GM19238 (cell line): Measurements from ENCODE around the gene CNTN4.

Experiments
- DNase-seq: peaks from one replicate; pipeline ENCODE4 v3.0.0; 2011; ENCODE audit warnings: low spot score; ENCODE audit not compliant: insufficient read length

Gene CNTN4

DNA sequence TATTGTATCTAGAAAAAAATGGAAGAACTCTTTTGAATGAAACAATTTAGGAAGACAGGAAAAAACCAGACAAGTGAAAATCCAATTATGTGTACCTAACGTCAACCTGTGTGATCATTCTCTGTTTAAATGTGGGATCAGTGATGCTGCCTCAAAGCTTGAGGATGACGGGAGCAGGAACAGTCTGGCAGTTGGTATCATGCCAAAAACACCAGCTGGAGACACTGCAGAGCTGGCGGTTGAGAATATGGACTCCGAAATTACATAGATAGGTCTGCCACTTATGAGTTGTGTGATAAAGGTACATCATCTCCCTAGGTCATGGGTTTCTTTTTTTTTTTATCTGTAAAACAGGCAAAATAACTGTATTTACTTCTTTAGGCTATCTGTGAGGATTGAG, 480.5 kb downstream of the CNTN4 start:
- DNase-seq = no peak

DNA sequence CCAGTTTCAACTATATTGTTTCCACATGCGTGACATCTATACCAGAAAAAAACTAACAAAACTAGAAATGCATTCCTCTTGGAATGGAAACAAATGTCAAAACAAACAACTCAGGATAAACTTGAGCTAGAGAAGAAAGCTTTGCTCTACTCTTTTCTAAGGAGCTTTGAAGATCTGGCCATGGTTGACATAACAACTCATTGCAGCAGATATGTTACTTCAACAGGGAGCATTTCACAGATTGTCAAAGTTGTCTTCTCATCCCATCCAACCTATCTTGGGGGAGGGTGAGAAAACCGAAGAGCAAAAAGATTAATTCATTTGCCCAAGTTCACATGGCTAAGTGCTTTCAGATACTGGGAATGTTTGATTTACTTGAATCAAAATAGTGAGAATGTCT, 484.4 kb downstream of the CNTN4 start:
- DNase-seq = no peak

DNA sequence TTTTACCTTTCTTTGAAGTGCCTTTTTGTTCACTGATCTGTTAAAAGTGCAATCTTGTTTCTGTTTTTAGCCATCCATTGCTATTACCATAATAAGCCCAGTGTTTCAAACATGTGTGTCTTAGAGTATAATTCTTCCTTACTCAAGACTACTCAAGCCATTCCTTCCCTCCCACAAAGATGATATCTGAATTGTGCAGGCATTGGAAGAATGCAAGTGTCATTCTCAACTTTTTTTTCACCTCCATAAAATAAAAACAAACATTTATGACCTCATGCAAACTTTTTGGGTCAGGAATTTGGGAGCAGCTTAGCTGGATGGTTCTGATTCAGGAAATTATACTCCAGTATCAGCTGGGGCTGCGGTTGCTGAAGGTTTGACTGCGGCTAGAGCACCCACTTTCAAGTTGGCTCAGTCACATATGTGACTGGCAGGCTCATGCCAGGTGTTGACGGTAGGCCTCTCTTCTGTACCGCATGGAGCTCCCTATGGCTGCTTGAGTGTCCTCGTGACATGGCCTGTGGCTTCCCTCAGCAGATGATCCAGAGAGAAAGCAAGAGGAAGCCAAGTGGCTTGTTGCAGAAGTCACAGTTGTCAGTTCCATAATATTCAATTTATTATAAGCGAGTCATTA, 490.8 kb downstream of the CNTN4 start:
- DNase-seq = no peak

DNA sequence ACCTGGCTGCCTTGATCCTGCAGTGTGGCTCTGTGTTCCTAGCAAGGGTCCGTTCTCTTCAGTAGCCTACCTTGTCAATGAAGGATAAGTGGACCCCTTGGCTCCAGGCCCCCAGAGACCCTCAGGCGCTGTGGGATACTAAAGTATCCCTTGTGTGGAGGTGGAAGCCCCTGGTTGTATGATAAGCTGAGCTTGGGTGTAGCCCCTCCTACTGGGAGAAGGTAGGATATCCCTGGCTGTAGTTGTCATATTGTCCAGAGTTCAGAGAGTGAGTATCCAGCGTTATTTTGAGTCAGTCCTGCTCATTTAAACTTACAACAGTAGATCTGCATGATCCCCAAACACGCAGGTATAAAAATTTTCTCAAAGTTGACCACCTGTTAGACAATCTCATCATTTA, 496.8 kb downstream of the CNTN4 start:
- no peak for DNase-seq

DNA sequence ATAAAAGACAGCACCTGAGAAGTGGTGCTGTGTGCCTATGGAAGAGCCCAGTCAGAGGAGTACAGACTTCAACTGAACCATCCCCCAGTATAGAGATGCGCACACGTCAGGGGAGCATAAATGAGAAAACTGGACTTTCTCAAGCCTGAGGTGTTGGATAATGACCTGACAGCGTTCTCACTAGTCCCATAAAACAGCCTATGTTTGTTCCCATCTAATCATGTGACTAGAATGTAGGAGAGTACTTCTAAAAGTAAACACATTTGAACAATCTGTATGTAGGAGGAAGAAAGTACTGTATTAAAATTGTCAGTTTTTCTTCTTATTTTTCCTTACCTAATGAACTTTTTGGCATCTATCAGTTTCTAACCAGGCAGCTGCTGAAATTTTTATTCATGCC, 498.9 kb downstream of the CNTN4 start:
- no peak for DNase-seq

DNA sequence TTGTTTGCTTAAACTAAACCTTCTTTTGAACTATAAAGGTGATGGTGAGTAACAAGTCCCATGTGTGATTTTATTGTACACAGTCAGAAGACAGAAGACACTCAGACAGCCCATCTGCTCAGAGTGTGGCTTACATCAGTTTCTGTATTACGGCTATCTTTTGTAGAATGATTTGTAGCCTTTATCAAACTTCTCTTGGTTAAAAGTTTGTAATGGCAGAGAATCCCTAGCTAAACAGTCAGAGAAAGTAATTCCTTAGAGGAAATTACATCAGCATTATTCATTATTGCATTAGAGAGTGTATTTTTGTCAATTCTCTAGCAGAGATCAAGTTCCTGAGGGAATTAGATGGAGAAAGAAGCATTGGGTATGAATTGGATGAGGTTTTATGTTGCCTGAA, 500.8 kb downstream of the CNTN4 start:
- no peak for DNase-seq

DNA sequence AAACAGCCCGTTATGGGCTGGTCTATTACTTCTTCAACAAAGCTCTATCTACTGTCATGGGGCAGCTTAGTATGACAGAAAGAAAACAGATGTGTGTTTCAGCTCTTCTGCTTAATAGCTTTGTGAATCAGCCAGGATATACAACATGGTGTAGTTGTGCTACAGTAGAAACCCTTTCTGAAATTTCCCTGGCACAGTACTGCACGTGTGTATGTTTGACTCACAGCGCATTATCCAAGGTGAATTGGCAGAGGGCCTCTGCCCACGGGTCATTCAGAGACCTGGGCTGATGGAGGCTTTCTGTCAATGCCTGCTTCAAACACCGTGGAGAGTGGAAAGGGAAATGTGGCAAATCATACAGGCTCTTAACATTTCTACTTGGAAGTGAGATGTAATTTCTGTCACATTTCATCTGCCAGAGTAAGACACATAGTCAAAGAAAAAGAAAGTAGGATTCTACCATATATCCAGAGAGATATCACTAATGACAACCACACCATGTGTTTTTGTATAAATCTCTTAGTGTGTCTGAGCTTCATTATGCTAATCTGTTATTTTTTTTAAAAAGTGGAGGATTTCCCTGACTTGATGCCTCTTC, 505.1 kb downstream of the CNTN4 start:
- DNase-seq = no peak

DNA sequence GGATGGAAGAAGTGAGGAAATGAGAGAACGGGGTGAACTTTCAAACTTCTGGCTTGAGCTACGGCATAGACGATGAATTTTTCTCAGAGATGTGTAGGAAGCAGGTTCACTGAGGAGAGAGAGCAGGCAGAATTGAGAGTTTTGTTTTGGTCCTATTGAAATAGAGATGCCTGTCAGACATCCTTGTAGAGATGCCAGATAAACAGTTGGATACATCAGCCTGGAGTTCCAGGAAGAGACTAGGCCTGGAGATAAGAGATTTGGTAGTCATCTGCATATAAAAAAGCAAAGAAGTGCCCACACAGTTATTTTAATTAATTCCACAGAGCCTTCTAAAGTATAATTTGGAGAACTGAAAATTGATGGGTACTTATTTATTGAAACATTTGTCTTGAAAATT, 515.9 kb downstream of the CNTN4 start:
- DNase-seq = no peak

DNA sequence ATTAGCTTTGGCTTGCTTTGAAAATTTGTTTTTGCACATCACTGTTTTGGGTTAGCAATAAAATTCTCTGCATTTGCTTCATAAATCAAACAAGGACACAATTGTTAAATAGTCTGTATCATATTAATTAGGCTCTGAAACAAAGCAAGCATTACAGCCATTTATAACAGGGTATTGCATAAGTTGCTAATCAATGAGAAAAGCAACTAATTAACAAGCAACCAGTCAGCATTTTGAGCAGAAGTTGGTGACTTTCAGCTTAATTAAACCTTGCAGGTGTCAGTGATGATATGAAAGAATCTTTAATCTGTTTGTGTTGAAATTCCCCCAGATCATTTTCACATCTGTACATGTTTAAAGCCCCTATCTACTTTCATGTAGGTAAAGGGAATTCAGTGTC, 516.4 kb downstream of the CNTN4 start:
- no peak for DNase-seq

DNA sequence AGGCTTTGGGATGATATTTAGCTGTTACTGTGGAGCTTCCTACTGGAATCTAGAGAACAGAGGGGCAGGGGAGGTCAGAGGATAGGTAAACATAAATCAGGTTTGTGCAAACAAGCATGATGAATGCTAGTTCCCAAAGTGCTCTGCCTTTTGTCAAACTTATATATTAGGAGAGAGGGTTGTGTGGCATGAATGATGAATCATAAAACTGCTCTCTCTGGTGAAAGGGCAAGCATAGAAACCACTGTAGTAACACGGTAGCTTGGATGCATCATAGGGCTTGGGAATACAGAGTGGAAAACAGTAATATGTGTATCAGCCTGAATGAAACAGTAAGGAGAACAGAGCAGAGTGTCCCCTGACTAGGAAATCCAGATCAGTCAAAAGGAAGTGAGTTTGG, 524.8 kb downstream of the CNTN4 start:
- DNase-seq = no peak

DNA sequence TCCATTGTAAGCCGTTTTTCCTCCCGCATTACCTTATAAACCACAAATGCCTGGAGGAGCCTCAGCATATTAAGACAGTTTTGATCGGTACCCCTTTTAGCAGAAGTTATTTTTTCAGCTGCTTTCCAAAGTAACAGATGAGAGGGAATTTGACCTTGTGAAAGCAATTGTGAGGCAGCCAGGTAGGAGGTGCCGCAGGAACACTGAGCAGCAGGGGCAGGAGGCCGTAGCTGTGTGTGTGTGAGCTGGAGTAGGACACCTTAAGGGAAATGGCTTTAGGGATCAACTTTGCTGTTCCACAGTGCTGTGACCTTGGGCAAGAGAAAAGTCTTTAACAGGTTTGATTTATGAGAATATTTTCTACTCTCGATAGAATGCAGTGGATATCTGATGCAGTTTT, 529.5 kb downstream of the CNTN4 start:
- DNase-seq = no peak

DNA sequence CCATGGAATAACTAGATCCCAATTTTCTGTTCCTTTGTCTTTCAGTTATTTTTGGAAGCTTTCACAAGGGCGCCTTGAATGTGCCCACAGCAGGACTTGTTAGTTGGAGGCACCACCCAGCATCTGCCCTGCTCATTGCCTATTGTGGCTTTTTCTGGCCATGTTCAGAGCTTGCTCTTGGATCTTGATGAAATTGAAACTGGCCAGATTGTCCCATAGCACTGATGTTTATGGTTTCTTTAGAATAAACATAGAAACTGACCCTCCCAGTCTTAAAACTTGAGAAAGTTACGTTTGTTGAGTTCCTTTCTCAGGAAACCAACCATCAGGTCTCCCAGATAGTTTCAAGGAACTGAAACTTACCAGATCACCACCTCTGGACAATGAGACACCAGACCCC, 536.8 kb downstream of the CNTN4 start:
- DNase-seq = no peak

DNA sequence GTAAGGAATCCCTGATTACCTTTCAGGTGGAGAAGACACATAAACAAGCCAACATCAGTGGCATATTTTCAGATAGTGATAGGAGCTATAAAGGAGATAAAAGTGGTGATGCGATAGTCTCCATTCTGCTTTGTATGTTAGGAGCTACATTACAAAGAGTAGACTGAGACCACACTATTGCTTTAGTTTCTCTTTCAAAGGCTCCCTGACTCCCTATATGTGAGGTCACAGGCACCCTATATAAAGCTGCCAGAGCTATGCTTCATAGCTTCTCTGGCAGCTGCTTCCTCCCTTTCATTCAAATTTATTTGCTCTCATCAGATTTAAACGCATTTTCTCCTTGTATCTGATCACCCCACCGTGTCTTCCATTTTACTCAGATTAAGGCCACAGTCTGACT, 544.9 kb downstream of the CNTN4 start:
- DNase-seq = no peak

DNA sequence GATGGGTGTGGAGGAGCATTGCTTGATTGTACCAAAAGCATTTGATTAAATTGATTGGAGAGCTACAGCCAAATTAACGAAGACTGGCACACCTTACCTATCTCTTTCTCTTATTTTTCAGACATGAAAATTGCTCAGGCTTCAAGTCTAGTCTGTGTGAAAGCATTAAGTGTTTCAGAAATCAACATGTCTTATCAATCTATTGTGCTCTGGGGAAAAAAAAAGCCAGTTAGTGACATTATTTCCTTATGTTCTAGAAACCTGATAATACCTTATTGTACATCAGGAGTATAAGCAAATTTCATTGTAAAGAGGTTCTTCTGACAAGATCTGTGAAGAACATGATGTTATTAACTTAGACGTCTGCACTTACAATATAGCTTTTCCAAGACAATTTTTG, 546.3 kb downstream of the CNTN4 start:
- no peak for DNase-seq

DNA sequence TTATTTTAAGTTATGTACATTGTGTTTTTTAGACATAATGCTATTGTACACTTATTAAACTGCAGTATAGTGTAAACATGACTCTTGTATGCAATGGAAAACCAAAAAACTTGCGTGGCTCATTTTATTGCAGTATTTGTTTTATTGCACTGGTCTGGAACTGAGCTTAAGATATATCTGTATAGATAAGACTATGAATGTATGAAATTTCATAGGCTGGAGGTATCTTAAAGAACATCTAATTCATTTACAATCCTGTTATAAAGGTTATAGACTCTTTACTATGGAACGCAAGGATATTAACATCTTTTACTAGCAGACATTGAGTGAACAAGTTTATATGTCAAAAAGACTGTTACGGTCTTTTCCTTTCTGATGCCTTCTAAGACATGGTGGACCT, 552.1 kb downstream of the CNTN4 start:
- DNase-seq = no peak

DNA sequence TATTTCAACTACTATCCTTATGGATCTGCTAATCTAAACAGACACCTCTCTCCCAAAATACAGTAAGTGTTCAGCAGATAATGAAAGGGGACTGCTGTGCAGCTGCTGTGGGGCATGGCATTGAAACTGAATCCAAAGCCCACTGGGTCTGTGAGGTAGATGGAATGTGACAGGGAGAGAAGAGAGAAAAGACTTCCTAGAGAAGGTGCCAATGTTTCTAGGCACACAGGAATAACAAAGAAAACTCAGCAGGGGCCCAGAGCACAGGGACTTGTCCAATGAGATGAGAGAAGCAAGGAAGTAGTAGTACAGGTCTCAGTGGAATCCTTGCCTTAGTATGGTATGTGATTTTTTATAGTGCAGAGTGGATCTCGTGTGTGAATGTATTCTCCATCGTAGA, 553.7 kb downstream of the CNTN4 start:
- DNase-seq = no peak

DNA sequence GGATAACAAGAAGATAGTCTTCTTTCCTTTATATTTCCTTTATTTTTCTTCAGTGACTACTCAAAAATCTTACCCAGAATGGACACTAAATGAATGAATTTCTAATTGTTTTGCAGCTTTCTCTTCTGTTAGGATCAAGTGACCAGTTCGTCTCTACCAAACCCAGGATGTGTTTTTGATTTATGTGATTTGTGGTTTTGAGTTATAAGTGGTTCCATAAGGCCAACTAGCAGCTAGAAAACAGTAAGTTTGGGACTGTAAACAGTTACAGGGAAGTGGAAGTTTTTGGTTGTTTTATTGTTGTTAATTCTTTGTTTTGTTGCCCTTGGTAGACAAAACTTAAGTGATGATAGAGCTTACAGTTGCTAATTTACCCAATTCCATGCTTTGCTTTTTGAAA, 555.0 kb downstream of the CNTN4 start:
- DNase-seq = no peak

DNA sequence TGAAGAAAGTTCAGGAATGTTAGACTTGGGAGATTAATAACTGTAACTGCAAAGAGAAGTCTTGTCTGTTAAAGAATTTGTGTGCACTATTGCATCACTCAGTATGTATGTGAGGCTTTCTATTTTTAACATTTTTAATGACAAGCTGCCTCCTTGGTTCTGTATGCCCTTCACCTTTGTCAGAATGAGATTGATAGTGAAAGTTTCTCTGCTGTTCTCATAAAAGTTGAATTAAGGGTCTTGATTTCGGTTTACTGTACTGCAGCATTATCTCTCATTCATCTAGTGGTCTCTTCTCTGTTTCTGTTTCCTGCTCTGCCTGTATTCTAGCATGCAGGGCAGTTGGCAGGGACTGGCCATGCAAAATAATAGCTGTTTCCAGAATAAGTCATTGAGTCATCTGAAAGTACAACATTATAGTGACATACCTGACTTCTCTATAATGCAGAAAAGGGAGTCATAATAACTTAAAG, 556.6 kb downstream of the CNTN4 start:
- DNase-seq = no peak

DNA sequence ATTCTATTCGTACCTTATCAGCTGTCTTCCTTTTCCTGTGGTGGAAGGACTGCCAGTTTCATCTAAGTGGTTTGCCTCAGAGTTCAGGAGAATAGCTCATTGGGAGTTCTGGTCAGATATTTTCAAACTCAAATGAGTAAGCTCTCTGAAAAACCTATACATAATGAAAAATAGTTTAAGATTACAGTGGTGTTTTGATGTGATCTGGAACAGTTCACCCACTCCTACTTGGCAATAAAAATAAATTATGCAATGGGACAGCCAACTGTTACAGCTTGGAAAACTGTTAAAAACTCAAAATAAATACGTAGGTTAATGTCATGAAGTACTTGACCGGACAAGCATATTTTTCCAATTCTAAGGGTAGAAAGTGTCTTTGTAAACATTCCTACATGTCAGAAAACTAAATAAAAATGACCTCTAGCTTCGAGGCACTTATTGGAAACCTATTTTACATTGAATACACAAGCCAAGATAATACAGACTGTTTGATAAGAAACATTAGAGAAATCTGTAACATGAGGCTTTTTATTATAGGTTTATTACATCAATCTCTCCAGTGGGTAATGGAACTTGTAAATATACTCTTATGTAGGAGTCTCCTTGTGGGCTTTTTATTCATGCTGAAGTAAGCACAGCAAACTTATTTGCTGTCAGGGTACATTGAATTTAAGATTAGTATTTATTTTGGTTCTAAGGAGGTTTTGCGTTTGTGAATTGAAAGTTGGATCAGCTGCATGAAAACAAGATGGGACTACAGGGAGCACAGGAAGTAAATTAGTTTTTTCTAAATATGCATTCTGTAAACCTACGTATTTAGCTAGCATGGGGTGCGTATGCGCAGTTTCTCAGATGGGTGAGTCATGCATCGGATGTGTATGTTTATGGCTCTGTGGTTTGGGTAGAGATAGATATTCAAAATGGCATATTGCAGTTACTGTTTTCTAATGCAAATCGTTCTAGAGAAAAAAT, 558.4 kb downstream of the CNTN4 start:
- DNase-seq = no peak

DNA sequence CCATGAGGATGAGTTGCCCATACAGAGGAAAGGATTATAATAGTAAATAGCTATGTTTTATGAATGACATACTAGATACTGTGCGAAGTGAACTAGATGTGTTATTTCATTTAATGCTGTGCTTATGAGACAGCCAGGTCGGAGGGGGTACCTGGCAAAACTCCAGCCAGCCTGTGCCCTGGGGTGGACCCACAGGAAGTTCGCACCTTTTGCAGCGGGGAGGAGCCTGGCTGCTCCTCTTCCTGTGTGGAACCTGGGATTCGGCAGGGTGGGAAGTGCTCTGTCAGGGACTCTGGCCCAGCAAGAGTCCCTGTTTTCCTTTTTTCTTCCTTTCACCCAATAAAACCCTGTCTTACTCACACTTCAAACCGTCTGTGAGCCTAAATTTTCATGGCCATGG, 559.3 kb downstream of the CNTN4 start:
- DNase-seq = no peak

DNA sequence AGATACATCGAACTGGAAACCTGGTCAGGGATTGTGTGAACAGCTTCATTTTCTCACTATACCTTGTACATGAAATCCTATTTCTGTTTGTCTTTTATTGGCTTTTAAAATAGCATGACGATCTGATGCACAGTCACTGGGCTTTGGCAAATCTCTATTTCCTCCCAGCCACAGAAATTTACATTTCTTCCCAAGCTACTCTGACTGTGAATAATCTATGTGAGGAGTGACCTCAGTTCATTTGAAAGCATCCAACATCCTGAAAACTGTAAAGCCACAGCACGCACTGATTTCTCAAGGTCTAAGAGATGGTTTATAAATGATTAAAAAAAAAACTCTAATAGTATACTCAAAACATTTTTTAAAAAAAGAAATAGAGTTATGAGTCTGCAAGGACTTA, 561.2 kb downstream of the CNTN4 start:
- DNase-seq = no peak

DNA sequence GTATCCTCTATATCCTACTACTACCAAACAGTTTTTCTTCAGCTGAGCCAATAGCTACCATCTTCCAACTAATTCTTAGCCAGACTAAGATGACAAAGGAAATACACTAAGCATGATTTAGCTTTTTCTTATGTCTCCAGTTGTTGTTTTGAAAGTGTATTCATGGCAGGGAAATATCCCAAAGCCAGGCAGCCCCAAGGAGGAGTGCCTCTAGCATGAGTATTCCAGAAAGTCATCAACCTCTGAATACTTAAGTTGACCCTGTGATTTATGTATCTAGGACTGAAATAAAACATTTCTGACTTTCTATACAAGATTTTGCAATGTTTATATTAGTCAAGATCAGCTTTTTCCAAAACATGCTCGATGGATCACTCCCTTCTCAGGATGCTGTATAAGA, 562.4 kb downstream of the CNTN4 start:
- DNase-seq = no peak
